ENCODE measurements around the gene ZDHHC3.

DNA sequence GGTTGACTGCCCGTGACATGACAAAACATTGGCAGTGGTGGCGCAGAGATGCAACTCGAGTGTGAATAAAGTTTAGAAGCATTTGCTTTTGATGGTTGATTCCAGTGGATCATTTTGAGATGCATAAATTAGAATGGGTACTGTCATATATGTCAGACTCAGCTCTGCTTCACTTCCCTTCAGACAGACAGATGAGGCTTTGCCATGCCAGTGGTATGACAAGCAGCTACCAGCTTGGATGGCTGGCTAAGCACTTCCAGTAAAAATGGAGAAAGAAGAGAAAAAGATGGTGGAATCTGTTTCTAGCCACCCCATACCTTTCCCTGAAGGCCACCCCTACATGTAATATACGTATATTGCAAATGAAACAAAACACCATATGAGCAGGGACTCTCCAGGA is 36.6 kb upstream of the ZDHHC3 start:
- TF ChIP-seq, protein P1, sequence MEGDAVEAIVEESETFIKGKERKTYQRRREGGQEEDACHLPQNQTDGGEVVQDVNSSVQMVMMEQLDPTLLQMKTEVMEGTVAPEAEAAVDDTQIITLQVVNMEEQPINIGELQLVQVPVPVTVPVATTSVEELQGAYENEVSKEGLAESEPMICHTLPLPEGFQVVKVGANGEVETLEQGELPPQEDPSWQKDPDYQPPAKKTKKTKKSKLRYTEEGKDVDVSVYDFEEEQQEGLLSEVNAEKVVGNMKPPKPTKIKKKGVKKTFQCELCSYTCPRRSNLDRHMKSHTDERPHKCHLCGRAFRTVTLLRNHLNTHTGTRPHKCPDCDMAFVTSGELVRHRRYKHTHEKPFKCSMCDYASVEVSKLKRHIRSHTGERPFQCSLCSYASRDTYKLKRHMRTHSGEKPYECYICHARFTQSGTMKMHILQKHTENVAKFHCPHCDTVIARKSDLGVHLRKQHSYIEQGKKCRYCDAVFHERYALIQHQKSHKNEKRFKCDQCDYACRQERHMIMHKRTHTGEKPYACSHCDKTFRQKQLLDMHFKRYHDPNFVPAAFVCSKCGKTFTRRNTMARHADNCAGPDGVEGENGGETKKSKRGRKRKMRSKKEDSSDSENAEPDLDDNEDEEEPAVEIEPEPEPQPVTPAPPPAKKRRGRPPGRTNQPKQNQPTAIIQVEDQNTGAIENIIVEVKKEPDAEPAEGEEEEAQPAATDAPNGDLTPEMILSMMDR (IDR thresholded peaks at IDR 0.05), result no peak
- no peak for TF ChIP-seq POLR2A (IDR thresholded peaks at IDR 0.05)
- no peak for TF ChIP-seq POLR2AphosphoS5 (IDR thresholded peaks at IDR 0.05)

All from breast epithelium (tissue), 3 donors.